Stimulated activated CD8-positive, alpha-beta memory T cell treated with anti-CD3 and anti-CD28 coated beads, Interleukin-15, amount 100 ng/mL, for 24 hours (primary cell): Measurements from ENCODE around the gene NOXA1.

Experiments
- DNase-seq: peaks from one replicate; pipeline ENCODE4 v3.0.0-alpha.2; 2020; ENCODE audit warnings: low read depth

The NOXA1 gene

GRCh38 chr9:137387891-137388560 lies 35.2 kb upstream of the NOXA1 start:
- DNase-seq, result no peak

DNA sequence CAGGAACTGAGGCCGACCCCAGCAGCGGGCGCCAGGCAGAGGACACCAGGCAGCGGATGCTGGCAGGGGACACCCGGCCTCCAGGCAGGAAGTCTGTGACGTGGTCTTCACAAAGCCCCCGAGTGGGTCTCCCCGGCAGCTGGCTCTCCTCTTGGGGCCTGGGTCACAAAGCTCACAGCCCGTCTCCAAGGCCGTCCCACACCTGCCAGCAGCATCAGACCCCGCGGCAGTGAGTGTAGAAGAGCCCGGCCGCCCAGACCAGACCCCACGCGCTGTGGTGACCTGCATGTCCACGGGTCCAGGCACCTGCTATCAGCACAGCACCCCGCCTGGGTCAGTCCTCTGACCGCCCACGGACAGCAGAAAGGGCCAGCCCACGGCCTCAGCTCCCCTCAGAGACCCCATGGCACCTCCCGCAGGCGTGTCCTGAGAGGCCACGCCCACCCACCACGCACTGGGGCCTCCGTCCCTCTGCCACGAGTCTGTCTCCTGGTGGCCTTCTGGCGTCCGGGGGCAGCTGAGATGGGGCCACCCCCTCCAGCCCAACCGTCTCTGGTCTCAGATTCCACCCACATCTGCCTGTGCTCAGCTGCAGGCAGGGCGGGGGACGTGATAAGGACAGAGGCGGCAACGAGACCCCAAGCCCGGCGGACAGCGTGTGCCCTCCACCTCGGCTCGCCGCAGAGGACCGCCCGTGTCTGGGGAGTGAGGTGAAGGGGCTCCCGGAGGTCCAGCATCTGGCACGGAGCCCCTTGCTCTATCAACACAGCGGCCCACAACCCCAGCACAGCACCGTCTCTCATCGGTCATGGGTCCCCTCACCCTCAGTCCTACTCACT lies 34.4 kb upstream of the NOXA1 start:
- DNase-seq, result no peak

DNA sequence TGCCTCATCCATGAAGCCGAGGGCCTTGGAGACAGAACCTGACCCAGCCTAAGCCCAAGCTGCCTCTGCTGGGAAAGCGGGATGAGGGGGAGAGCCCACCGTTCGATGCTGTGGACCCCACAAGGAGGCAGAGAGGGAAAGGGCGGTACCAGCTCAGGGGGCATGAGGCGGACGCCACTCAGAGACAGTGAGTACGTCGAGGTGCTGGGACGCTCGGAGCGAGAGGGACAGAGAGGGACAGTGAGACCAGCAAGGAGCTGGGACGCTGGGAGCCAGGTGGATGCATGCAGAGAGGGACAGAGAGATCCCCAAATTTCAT lies 33.8 kb upstream of the NOXA1 start:
- no peak for DNase-seq

DNA sequence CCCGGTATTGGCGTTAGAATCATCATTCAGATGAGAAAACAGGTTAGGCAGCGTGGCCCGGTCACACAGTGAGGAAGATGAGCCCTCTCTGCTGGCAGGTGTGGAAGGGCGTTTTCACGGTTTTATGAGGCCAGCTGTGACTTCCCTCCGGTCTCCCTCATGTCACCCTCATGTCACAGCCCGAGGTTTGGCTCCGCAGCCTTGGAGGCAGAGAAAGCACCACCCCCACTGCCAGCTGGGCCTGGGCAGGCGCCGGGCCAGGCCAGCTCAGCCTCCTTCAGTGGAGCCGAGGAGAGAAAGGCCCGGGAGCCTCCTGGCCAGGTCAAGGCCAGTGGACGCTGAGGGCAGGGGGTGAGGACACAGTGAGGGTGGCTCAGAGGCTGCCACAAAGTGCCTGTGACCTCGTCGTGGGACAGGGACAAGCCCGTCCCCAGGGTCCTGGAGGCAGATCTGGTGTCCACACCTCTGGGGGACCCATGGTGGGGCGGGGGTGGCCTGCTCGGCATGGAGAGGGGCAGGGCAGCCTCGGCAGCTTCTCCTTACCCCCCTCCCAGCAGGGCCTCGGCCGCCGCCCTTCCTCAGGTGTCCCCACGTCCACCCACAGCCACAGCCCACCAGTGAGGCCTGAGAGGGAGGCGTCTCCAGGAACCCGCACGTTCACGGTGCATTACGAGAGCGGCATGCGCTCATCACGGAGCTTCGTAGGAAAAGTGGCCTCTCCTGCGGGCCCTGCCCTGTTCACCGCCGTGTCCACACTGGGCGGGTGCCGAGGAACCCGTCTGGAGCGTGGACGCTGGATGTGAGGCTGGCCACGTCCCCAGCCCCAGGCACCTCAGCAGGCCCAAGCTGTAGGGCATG lies 32.4 kb upstream of the NOXA1 start:
- no peak for DNase-seq

- no peak for DNase-seq
These were observed 31.8 kb upstream of the NOXA1 start for GRCh38 chr9:137391411-137391754.

DNA sequence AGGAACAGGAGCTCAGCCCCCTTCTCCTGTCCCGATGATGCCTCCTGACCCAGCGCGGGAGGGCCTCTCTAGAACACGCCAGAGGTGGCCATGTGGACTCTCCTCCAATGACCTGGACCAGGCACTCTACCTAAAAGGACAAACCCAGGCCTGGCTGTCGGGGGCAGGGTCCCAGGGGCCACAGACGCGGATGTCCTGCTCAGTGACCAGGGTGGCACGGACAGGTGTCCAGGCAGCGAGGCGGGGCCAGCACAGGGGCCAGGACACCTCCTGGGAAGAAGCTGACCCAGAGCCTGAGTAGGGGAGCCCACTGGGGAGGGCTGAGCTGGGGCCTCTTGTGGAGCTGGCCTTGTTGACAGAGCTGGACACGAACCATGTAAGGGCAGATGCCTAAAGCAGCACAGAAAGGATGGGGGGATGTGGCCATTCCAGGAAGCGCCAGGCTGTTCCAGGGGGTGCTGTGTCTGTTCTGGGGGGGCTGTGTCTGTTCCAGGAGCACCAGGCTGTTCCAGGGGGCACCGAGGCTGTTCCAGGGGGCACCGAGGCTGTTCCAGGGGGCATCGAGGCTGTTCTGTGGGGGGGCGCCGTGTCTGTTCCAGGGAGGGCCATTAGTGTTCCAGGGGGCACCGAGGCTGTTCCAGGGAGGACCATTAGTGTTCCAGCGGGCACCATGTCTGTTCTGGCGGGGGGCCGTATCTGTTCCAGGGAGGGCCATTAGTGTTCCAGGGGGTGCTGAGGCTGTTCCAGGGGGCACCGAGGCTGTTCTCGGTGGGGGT lies 30.8 kb upstream of the NOXA1 start:
- no peak for DNase-seq

DNA sequence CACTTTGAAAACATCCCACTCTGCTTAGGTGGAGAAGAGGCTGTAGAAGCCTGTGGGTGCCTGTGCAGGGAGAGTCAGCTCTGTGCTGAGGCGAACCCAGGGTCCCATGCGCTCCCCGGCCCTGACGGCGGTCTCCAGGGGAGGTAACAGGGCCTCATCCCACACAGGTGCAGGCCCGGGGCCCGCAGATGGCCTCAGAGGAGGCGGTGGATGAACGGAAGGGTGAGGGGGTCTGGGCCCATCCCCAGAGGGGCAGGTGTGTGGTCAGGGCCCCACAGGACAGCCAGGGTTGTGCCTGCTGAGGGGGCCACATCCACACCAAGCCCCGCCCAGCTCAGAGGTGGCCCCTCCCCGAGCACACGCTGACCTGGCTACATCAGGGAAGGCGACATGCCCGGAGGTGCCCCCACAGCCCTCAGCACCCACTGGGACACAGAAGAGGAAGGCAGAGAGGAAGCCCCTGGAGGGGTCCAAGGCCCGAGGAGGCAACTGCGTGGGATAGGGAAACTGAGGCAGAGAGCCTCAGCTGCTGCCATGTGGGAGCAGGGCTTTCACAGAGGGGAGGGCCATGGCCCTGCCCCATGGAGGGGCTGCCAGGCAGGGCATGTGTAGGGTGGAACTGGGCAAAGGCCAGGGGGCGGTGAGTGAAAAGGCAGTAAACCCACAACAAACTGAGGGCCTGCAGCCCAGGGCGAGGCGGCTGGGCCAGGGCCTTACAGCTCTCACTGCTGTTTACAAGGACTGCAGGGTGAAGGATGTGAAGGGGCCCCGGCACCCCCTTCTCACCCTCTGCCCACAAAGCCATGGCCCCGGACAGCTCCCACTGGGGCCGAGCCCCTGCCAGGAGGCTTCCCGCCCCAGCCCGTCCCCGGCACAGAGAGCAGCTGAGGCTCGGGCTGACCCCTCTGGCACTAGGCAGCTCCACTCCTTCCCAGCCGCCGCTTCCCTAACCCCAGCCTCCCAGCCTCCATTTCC lies 29.7 kb upstream of the NOXA1 start:
- DNase-seq, result no peak

DNA sequence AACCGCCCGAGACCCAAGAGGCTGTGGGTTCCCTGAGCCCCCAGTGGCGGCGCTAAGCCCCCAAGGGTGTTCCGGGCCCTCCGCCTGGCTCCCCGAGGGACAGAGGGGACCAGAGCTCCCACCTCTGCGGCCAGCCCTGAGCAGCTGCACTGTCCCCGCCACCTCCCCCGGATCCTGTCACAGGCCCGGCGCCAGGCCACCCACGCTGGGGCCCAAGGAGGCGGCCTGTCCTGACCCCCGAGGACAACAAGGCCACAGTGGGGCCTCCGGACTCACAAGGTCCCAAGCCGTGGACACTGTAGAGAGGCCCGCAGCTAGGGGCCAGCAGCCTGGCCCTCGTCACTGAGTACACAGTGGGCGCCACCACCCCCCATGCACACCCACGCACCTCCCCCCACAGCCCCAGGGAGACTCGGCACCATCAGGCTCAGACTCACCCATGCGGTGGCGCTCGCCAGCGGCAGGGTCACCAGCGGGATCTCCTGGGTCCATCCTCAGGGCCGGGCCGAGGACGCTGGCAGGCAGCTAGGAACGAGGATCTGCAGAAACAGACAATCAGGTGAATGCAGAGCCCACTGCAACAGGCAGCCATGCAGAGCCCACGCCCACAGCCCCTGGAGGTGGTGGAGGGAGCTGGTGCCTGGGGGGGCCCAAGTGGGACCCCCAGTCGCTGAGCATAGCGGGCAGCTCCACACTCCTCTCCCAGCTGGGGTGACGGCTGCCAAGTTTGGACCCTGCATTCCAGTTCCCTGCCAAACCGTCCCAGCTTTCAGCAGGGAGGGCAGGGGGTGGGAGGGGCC lies 28.1 kb upstream of the NOXA1 start:
- DNase-seq, result no peak

DNA sequence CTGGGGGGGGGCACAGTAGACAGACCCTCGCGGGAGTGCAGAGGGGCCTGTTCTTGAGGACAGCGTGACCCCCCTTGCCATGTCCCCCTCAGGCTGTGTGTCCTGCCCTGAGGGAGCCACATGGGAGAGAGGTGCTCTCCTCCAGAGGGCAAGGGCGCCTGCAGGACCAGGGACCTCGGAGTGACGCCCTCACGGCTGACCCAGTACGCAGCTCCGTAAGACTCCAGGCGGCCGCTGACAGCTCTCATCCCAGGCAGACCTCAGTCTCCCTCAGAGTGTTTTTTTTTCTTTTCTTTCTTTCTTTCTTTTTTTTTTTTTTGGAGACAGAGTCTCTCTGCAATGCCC lies 27.6 kb upstream of the NOXA1 start:
- DNase-seq, result no peak

DNA sequence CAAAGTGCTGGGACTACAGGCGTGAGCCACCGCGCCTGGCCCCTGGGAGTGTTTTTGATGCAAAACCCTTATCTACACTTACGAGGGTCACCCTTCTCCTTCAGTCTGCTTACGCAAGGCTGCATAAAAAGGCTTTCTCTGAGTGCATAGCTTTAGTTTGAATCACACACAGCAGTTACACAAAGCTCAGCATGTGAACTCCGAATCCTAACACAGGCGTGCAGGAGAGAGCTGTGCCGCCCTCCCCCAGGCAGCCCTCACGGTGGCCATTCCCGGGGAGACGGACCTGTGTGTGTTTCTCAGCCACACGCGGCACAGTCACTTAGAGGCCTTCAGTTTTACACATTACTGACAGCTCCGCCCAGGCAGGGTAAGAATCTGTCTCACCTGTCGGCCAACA lies 27.0 kb upstream of the NOXA1 start:
- DNase-seq, result no peak

- no peak for DNase-seq
These were observed 26.4 kb upstream of the NOXA1 start for GRCh38 chr9:137396634-137397367.

DNA sequence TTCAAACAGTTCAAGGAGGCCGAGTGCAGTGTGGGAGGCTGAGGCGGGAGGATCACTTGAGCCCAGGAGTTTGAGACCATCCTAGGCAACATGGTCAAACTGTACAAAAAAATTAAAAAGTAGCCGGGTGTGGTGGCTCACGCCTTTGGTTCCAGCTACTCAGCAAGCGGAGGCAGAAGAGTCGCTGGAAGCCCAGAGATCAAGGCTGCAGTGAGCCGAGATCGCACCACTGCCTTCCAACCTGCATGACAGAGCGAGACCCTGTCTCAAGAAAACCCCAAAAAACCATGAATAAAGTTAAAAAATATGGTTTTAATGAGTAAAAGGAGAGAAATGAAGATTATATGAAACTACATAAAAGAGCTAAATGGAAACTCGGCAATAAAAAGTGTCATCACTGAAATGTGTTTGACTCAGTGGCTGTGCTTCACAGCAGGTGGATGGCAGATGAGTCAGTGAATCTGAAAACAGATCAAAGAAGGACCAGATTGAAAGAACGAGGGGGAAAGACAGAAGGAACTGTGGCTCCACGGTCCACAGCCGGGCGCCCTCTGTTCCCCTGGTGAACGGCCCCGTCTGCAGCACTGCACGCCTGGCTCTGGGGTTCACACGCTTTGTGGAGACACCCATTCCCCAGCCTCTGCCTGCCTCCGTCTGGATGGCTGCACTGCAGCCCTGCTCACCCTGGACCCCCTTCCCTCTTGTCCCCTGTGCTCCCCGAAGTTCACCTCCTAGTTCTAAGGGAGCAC lies 25.3 kb upstream of the NOXA1 start:
- DNase-seq, result no peak

DNA sequence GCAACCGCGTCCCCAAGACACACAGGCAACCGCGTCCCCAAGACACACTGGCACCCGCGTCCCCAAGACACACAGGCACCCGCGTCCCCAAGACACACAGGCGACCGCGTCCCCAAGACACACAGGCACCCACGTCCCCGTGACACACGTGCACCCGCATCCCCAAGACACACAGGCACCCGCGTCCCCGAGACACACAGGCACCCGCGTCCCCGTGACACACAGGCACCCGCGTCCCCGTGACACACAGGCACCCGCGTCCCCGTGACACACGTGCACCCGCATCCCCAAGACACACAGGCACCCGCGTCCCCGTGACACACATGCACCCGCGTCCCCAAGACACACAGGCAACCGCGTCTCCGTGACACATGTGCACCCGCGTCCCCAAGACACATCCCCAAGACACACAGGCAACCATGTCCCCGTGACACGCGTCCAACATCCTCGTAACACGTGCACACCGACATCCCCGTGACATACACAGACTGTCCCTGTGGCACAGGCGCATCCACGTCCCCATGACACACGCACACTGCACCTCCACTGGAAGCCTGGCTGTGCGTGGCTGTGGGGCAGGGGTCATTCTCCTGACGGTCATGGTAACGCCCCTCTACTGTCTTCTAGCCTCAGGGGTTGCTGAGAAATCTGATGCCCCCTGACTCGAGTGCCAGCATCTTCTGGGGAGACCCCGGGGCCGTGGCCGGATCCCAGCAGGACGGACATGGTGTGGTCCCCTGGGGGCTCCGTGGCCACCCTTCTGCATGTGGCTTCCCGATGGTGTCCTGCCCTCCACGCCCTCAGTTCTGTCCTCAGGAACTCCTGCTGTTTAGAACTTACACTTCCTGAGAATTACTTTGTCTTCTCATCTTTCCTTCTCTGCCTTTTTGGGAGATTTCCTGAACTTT lies 24.4 kb upstream of the NOXA1 start:
- DNase-seq, result no peak

- no peak for DNase-seq
These were observed 20.4 kb upstream of the NOXA1 start for GRCh38 chr9:137402746-137403145.

DNA sequence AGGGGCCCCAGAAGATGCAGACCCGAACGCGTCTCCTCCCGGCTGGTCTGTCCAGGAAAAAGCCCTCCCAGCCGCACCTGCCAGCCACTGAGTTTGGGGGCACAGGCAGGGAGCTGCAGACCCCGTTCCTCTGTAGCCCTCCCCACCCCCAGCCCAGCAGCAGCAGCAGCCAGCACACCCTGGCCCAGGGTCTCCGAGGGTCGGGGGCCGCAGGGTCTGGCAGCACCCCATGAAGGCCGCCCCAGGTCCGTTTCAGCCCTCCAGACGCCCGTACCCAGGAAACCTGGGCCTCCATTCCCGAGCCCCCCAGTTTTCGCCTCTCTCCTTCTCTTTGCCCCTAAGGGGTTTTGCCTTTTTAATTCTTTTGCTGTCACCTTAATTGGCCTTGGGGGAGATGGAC lies 19.9 kb upstream of the NOXA1 start:
- DNase-seq, result no peak

DNA sequence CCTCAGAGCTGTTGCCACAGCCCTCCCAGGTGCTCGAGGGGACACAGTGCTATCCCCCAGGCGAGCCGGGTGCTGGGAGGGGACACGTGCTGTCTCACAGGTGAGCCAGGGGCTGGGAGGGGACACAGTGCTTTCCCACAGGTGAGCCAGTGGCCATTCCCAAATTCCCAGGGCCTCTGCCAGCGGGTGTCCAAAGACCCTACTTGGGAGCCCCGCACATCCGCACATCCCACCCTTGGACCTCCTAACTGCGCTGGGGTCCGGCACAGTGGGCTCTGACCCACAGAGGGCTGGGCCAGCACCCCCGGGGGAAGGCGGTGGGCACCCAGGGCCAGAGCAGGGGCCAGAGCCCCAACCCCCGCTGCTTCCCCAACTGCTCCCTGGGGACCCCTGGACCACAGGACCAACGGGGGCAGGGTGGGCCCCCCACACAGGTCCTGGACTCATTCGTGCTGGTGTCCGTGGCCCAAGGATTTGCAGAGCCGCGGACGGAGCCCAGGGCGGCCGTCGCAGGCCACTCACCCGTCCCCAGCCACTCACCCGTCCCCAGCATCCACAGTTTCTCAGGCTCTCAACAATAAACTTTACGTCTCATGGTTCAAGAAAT lies 18.1 kb upstream of the NOXA1 start:
- no peak for DNase-seq

DNA sequence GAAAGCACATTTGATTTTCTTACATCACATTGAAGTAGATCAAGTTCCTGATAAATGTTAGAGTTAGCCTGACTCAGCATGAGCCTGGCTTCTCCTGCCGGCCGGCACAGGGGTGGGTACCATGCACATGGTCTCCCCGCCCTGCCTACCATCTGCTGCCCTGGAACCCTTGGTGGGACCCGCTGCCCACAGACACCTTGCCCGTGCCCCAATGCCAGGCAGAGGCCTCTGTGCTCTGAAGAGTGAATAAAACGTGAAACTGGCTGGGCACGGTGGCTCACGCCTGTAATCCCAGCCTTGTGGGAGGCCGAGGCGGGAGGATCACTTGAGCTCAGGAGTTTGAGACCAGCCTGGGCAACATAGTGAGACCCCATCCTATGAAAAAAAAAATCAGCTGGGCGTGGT lies 17.5 kb upstream of the NOXA1 start:
- no peak for DNase-seq
